Smooth muscle cell (in vitro differentiated cells): Measurements from ENCODE around the gene ZNF524. TPM values are rescaled to one million over a fixed set of nuclear protein-coding genes. Genes with fewer than 3 reads are reported as not detected.

Experiments used
- DNase-seq: peaks from one replicate; lab custom pipeline; 2025; ENCODE audit not compliant: unreplicated experiment; lab: John Stamatoyannopoulos, UW
- H2AFZ ChIP-seq: fragments of 200-600 bp; sonication (generic); 2 replicates; pipeline ENCODE4 v1.6.0; 2016; ENCODE audit warnings: antibody characterized with exemption, low read depth, mild to moderate bottlenecking
- H3F3A ChIP-seq: fragments of 200-600 bp; sonication (generic); 2 replicates; pipeline ENCODE4 v1.6.0; 2017; ENCODE audit warnings: antibody characterized with exemption, low read depth
- H3K27ac ChIP-seq: fragments of 200-600 bp; sonication (generic); 2 replicates; pipeline ENCODE4 v1.5.1; 2016; ENCODE audit warnings: low read depth, mild to moderate bottlenecking
- H3K27me3 ChIP-seq: fragments of 200-600 bp; sonication (generic); 2 replicates; pipeline ENCODE4 v1.6.1; 2016; ENCODE audit warnings: low read depth, mild to moderate bottlenecking
- H3K36me3 ChIP-seq: fragments of 200-600 bp; sonication (generic); 2 replicates; pipeline ENCODE4 v1.5.1; 2016; ENCODE audit warnings: low read depth
- H3K4me1 ChIP-seq: fragments of 200-600 bp; sonication (generic); 2 replicates; pipeline ENCODE4 v1.5.1; 2016; ENCODE audit warnings: low read depth
- H3K4me2 ChIP-seq: fragments of 200-600 bp; sonication (generic); 2 replicates; pipeline ENCODE4 v1.6.0; 2016; ENCODE audit warnings: mild to moderate bottlenecking
- H3K4me3 ChIP-seq: fragments of 200-600 bp; sonication (generic); 2 replicates; pipeline ENCODE4 v1.5.1; 2016; ENCODE audit warnings: mild to moderate bottlenecking
- H3K79me2 ChIP-seq: fragments of 200-600 bp; sonication (generic); 2 replicates; pipeline ENCODE4 v1.6.0; 2016; ENCODE audit warnings: low read depth, mild to moderate bottlenecking
- H3K9ac ChIP-seq: fragments of 200-600 bp; sonication (generic); 2 replicates; pipeline ENCODE4 v1.6.0; 2016; ENCODE audit warnings: low read depth
- H3K9me3 ChIP-seq: fragments of 200-600 bp; sonication (generic); replicated peaks from 2 replicates; pipeline ENCODE4 v1.5.1; 2016; ENCODE audit warnings: low read depth
- H4K20me1 ChIP-seq: fragments of 200-600 bp; sonication (generic); 2 replicates; pipeline ENCODE4 v1.6.0; 2016; ENCODE audit warnings: low read depth
- CTCF ChIP-seq: fragments of 200-600 bp; sonication (generic); IDR thresholded peaks from 2 replicates; pipeline ENCODE4 v1.5.1; 2017; ENCODE audit warnings: borderline replicate concordance, mild to moderate bottlenecking, antibody characterized with exemption; ENCODE audit not compliant: insufficient read depth, poor library complexity, severe bottlenecking
- WGBS: methylation state at CpG from one replicate; pipeline ENCODE4 v1.1.7; 2016; ENCODE audit warnings: low lambda C conversion rate; 5-methylcytosine and 5-hydroxymethylcytosine counted together
- polyA plus RNA-seq: library from polyadenylated mRNA; unstranded; fragments of >200 nt; fragmentation: Nextera tagmentation; extraction: Ambion mirVana; gene quantifications from 2 replicates; pipeline ENCODE4 v1.2.1, GENCODE V29; 2016
- total RNA-seq: library from RNA; depleted of rRNA; stranded (reverse); fragments of >200 nt; gene quantifications from 2 replicates; pipeline ENCODE4 v1.2.3, GENCODE V29; 2014

The ZNF524 gene
- total and polyA plus RNA-seq, 2 experiments from 2014 or later: 13.3 to 16.3 TPM

- H3K4me3 ChIP-seq: no peak overlapping the region
- WGBS: 98% methylated on average over 9 of the region's 9 CpGs
- H3K36me3 ChIP-seq: no peaks in the 10 kb centered on the region
- H3F3A ChIP-seq: peaks cover 12% of the 10 kb centered on the region
- H3K4me2 ChIP-seq: no peak overlapping the region
- H2AFZ ChIP-seq: no peak overlapping the region
- no peaks in the 10 kb centered on the region for H3K79me2 ChIP-seq
- no peaks in the 10 kb centered on the region for H3K27me3 ChIP-seq
- no peak for DNase-seq
- H3K27ac ChIP-seq: no peak overlapping the region
- TF ChIP-seq CTCF: no peak
- no peaks in the 10 kb centered on the region for H3K4me1 ChIP-seq
- no peak overlapping the region for H3K9ac ChIP-seq
- H3K9me3 ChIP-seq: no peaks in the 10 kb centered on the region
- H4K20me1 ChIP-seq: peaks cover 8% of the 10 kb centered on the region
Measured at GRCh38 chr19:55621205-55621672, 21.2 kb downstream of the ZNF524 start.

GRCh38 chr19:55621673-55622231 lies 21.7 kb downstream of the ZNF524 start:
- H3F3A ChIP-seq: peaks cover 12% of the 10 kb centered on the region
- peaks cover 8% of the 10 kb centered on the region for H4K20me1 ChIP-seq
- no peak overlapping the region for H3K27ac ChIP-seq
- no peaks in the 10 kb centered on the region for H3K36me3 ChIP-seq
- DNase-seq: no peak
- H3K27me3 ChIP-seq: no peaks in the 10 kb centered on the region
- no peak overlapping the region for H3K4me3 ChIP-seq
- H3K4me1 ChIP-seq: no peaks in the 10 kb centered on the region
- H3K9me3 ChIP-seq: no peaks in the 10 kb centered on the region
- H3K79me2 ChIP-seq: no peaks in the 10 kb centered on the region
- WGBS: 97% methylated on average over 19 of the region's 55 CpGs
- no peak overlapping the region for H3K9ac ChIP-seq
- H2AFZ ChIP-seq: no peak overlapping the region
- no peak for TF ChIP-seq CTCF
- no peak overlapping the region for H3K4me2 ChIP-seq

GRCh38 chr19:55622242-55622969 lies 22.3 kb downstream of the ZNF524 start:
- TF ChIP-seq CTCF: no peak
- H3F3A ChIP-seq: peaks cover 12% of the 10 kb centered on the region

More at GRCh38 chr19:55622242-55622969, 22.3 kb downstream of the ZNF524 start:
- Histone ChIP-seq H3K4me3 (no peak overlapping the region), H3K4me2 (no peak overlapping the region), H3K9me3 (no peaks in the 10 kb centered on the region), H3K27ac (no peak overlapping the region), H4K20me1 (peaks cover 8% of the 10 kb centered on the region), H2AFZ (no peak overlapping the region), H3K79me2 (no peaks in the 10 kb centered on the region), H3K36me3 (no peaks in the 10 kb centered on the region), H3K27me3 (no peaks in the 10 kb centered on the region), H3K4me1 (no peaks in the 10 kb centered on the region), H3K9ac (no peak overlapping the region)
- DNase-seq: no peak
- WGBS: 96% methylated on average over 40 of the region's 40 CpGs
